Stomach (tissue), 4 donors: ENCODE measurements around the gene MX2.

Experiments used
- CTCF ChIP-seq, 7 experiments: fragments of 450-650 bp in 4 of 7; fragments of 200-600 bp in 3 of 7; sonication (generic) in 3 of 7; IDR thresholded peaks; one replicate each; pipeline ENCODE4 v1.5.1; 2016 to 2019; ENCODE audit warnings: antibody characterized with exemption in 7 of 7, control low read depth in 2 of 7, mild to moderate bottlenecking in 1 of 7
- EP300 ChIP-seq: sonication (generic); formaldehyde crosslinking; IDR thresholded peaks from one replicate; pipeline ENCODE4 v1.6.1; 2017; ENCODE audit warnings: antibody characterized with exemption

- no peak for TF ChIP-seq EP300
- TF ChIP-seq CTCF (IDR thresholded peaks at IDR 0.05), result no peak
Measured at GRCh38 chr21:41453761-41454160, 91.9 kb downstream of the MX2 start.
